ENCODE results near the gene CASP7. TPM values are rescaled to one million over a fixed set of nuclear protein-coding genes. Genes with fewer than 3 reads are reported as not detected.

The CASP7 gene
- total and polyA plus RNA-seq, 10 of the 15 experiments (the other 5 are each of a cell fraction or from before 2014, with no cell fraction given): 23.7 to 34.4 (median 28.7) TPM

DNA sequence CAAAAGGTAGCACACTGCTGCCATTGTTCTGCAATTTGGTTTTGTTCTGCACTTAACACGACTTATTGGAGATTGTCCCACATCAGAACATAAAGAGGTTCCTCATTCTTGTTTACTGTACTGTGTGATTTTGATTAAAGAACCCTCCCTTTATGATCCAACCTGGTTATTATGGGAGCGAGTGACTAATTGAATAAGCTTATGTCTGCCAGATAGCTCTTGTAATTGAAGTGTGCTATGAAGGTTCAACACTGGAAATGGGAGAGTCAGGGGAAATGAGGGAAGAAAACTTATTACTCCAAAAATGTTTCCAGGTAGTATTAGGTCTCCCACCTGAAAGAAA, 33.9 kb downstream of the CASP7 start:
- no peak for FAIRE-seq

More for the DNA sequence above, 33.9 kb downstream of the CASP7 start:
- Histone ChIP-seq H3K79me2 (ENCODE audit: control insufficient read depth, insufficient read depth, low read length) (no peaks in the 10 kb centered on the region), H3K36me3 (ENCODE audit: control insufficient read depth in 2 of 2, insufficient read depth in 2 of 2, low read length in 1 of 2) (peaks cover 5 to 8% of the 10 kb centered on the region in 2 experiments; a peak in 3 of 4 replicates), H3K9ac (ENCODE audit: control insufficient read depth, insufficient read depth, low read length) (no peak overlapping the region), H3K27ac (ENCODE audit: control insufficient read depth, insufficient read depth) (no peak overlapping the region), H3K4me1 (ENCODE audit: control insufficient read depth, insufficient read depth, low read length) (peaks cover 7% of the 10 kb centered on the region), H3K4me2 (ENCODE audit: control insufficient read depth, insufficient read depth) (no peak overlapping the region), H3K4me3 (no peak overlapping the region), H4K20me1 (ENCODE audit: control insufficient read depth, insufficient read depth) (no peaks in the 10 kb centered on the region), H3K27me3 (replicated peaks in 1 of 2; ENCODE audit: control insufficient read depth in 2 of 2, insufficient read depth in 2 of 2, low read length in 1 of 2) (no peaks in the 10 kb centered on the region), H2AFZ (ENCODE audit: control insufficient read depth, low read depth, low read length) (no peak overlapping the region), H3K9me3 (replicated peaks; ENCODE audit: control insufficient read depth, insufficient read depth, low read length) (no peaks in the 10 kb centered on the region)
- ATAC-seq (no peak), DNase-seq (ENCODE audit: low read depth, low spot score) (no peak)
- TF ChIP-seq, protein P1, sequence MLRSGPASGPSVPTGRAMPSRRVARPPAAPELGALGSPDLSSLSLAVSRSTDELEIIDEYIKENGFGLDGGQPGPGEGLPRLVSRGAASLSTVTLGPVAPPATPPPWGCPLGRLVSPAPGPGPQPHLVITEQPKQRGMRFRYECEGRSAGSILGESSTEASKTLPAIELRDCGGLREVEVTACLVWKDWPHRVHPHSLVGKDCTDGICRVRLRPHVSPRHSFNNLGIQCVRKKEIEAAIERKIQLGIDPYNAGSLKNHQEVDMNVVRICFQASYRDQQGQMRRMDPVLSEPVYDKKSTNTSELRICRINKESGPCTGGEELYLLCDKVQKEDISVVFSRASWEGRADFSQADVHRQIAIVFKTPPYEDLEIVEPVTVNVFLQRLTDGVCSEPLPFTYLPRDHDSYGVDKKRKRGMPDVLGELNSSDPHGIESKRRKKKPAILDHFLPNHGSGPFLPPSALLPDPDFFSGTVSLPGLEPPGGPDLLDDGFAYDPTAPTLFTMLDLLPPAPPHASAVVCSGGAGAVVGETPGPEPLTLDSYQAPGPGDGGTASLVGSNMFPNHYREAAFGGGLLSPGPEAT (IDR thresholded peaks at IDR 0.05; ENCODE audit: low read depth): no peak
- TF ChIP-seq, protein P2, sequence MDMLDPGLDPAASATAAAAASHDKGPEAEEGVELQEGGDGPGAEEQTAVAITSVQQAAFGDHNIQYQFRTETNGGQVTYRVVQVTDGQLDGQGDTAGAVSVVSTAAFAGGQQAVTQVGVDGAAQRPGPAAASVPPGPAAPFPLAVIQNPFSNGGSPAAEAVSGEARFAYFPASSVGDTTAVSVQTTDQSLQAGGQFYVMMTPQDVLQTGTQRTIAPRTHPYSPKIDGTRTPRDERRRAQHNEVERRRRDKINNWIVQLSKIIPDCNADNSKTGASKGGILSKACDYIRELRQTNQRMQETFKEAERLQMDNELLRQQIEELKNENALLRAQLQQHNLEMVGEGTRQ (IDR thresholded peaks at IDR 0.05; ENCODE audit: borderline replicate concordance, low read depth, low read length): no peak
- no peak for TF ChIP-seq RFX5 (IDR thresholded peaks at IDR 0.05; ENCODE audit: low read depth, low read length)
- intact Hi-C loops (cut with micrococcal nuclease; ENCODE audit: unreplicated experiment): no loop called here
- WGBS (ENCODE audit: insufficient coverage, insufficient replicate concordance, low lambda C conversion rate, missing lambda C conversion rate): 50% methylated on average over 2 of the region's 2 CpGs
- SMC1A ChIA-PET (ENCODE audit: uncharacterized antibody, unreplicated experiment): interaction anchor here (0.6 to 1.0 kb wide), 2 partner anchors 151 to 595 kb away, joined by 3 read pairs; no protein-coding TSS in a partner anchor
- POLR2A ChIA-PET: interaction anchor here (0.8 kb wide), 1 partner anchor 64 kb away, joined by 3 read pairs; no protein-coding TSS in a partner anchor
- RAD21 ChIA-PET (ENCODE audit: unreplicated experiment): interaction anchor here (1.2 kb wide), 1 partner anchor 390 kb away, joined by 4 read pairs; no protein-coding TSS in a partner anchor
- CTCF ChIA-PET: interaction anchor here (1.2 to 2.4 kb wide), 2 partner anchors 9 to 35 kb away, joined by 3 to 9 read pairs; no protein-coding TSS in a partner anchor
- BruUV-seq (replicated peaks): no TSS peak
- in situ Hi-C loops (cut with MboI): no loop called here
